Stimulated activated CD8-positive, alpha-beta memory T cell treated with anti-CD3 and anti-CD28 coated beads, Interleukin-2, amount 100 ng/mL, for 1 hour (primary cell): ENCODE results near the gene PMIS2.

Experiments used
- DNase-seq, 2 donors: peaks; one replicate each; pipeline ENCODE4 v3.0.0-alpha.2; 2020; ENCODE audit warnings: low read depth in 2 of 2

The PMIS2 gene

DNA sequence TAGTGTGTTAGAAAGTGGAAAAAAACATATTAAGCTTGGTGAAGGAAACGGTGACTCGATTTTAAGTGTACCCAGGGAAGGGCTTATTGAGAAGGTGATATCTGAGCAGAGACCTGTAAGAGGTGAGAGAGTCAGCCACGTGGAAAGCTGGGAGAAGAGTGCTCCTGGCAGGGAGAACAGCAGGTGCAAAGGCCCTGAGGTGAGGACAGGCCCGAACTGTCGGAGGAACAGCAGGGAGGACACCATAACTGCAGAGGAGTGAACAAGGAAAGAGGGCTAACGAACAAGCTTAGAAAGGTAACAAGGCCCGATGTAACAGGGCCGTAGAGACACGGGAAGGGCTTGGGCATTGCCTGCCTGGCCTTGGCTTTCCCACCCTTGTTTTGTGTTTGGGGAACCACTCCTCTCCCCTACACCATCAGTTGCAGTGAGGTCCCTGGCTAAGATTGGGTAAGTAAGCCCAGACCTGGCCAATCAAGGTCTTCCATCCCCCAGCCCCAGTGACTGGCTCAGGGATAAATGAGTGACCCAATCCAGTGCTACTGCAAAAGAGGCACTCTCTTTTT, 29.9 kb upstream of the PMIS2 start:
- no peak for DNase-seq

- no peak for DNase-seq
Observed at GRCh38 chr19:35556846-35557538, 29.0 kb upstream of the PMIS2 start.

- DNase-seq, result peak in 1 of 2 donors; percentile 26
Observed at GRCh38 chr19:35557539-35558399, 28.2 kb upstream of the PMIS2 start.

- no peak for DNase-seq
Observed at GRCh38 chr19:35558400-35559280, 27.3 kb upstream of the PMIS2 start.

DNA sequence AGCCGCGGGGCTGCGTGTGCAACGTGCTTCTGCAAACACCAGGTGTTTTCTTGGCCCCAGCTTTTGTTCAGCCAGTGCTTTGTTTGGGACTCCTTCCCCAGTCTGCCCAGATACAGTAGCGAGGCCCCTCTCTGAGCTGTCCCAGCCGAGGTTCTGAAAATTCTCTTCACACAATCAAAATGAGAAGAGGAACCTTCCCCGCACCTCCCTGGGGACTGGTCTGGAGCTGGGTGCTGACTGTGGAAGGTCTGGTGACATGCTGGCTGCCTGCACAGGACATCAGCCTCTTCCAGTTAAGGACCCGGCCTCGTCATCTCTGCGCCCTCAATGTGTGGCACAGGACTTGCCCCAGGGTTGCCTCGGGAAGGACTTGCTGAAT, 26.7 kb upstream of the PMIS2 start:
- no peak for DNase-seq

DNA sequence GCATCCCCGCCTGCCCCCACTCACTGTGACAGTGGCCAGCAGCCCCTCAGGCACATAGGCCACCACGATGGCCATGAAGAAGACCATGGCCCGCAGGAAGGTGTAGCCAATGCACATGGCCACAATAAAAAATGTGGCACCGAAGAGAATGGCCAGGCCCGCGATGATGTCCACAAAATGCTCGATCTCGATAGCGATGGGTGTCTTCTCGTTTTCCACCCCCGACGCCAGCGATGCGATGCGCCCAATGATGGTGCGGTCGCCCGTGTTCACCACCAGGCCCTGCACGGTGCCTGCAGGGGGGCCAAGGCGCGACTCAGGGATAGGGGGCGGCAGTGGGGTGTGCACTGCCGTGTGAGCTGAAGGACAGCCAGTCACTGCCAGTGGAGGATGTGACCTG, 26.2 kb upstream of the PMIS2 start:
- no peak for DNase-seq

DNA sequence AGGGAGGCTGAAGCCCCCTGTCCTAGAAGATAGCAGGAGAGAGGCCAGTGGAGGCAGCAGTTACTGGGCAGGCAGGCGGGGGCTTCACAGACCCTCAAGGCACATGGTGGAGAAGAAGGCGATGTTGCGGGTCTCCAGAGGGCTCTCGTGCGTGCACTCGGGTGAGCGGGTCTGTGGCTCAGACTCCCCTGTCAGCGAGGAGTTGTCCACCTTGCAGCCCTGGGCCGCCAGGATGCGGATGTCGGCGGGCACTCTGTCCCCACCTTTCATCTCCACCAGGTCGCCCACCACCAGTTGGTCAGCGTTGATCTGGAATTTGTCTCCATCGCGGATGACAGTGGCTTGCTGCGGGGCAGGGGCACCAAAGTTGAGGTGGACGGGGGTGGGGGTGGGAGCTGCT, 25.7 kb upstream of the PMIS2 start:
- DNase-seq, result no peak

GRCh38 chr19:35560677-35561076, 25.3 kb upstream of the PMIS2 start:
- DNase-seq, result no peak

DNA sequence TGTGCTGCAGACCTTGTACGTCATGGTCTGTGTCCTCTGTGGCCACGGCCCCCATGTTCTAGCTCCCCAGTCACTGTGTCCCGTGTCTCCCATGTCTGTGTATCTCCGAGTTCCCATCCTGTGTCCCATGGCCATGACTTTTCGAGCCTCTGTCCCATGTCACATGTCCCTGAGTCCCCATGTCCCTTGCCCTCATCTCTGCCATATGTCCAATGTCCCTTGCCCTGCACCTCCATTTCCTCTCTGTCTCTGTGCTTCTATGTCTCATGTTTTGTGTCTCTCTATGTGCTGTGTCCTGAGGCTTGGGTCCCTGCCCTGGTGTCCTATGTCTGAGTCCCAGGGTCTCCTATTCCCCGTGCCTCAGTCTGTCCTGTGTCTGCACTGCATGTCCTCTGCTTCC, 24.5 kb upstream of the PMIS2 start:
- no peak for DNase-seq

- no peak for DNase-seq
Observed at GRCh38 chr19:35562336-35562735, 23.6 kb upstream of the PMIS2 start.

DNA sequence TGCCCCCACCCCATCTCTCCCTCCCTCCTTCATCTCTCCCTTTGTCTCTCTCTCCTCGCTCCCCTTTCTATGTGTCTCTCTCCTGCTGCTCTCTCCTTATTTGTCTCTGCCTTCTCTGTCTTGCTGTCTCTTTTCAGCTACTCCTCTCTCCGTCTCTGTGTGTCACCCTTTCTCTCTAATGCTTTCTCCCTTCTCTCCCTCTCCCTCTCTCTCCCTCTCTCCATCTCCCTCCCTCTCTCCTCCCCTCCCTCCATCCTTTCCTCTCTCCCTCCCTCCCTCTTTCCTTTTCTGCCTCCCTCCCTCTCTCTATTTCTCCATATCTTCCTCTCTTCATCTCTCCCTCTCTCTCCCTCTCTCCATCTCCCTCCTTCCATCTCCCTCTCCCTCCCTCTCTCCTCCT, 23.2 kb upstream of the PMIS2 start:
- no peak for DNase-seq

DNA sequence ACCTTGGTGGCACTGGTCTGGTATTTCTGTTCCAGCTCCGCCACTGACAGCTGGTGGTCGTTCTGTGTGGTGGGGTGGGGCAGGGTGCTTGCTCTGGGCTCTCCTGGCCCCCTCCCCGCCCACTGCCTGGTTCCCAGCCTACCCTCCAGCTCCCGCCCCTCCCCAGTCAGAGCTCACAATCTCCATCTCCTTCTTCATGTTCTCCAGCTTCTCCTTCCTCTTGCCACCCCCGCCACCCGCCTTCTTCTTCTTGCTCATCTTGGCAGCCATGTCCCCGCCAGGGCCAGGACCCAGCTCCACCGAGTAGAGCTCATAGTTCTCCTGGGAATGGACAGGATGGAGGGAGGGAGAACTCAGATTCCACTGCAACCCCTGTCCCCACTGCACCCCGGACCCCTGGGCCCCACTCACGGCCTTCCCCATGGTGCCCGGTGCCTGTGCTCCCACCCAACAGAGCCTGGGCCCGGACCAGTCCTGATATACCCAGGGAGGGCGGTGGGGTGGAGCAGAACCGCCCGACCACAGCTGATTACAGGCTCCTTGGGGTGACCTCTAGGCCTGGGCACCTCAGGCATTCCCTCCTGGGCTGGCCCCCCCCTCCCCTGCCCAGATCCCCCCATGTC, 22.7 kb upstream of the PMIS2 start, which contains the start of gene ATP4A:
ATP4A (minus strand) TSS at position 452 of the 623 bp plus-strand sequence; CDS start at position 423, 29 bp downstream.
- DNase-seq, result no peak

GRCh38 chr19:35565016-35565856, 20.7 kb upstream of the PMIS2 start:
- DNase-seq, result no peak

DNA sequence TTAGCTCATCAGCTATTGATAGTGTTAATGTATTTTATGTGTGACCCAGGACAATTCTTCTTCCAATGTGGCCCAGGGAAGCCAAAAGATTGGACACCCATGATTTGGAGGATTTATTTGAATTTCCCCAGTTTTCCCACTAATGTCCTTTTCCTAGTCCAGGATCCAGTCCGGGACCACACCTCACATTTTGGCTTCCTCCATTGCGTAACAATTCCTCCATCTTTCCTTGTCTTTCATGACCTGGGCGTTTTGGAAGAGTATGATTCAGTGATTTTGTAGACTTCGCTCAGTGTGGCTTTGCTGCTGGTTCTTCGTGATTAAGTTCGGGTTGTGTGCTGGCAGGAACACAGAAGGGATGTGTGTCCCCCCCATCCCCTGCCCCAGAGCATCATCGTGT, 19.2 kb upstream of the PMIS2 start:
- no peak for DNase-seq

DNA sequence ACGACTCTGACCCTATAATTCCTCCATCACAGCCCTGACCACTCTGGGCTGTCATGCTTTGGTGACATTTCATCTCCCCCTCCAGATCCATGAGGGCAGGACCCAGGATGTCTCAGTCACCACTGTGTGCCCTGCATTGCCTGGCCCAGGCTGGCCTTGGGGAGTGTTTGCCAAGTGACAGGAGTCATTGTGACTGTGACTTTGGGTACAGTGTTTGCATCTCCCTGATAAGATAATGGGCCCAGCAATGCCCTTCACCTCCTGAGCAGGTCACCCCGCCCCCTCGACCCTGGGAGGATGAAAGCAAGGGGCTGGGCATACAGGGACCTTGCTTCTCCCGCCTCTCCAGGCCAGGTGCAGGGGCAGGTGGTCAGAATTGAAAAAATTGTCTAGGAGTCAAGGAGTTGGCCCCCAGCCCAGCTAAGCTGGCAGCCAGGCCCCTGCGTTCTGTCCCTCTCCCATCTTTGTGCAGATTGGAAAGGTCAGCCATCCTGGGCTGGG, 16.6 kb upstream of the PMIS2 start:
- DNase-seq, result no peak

DNA sequence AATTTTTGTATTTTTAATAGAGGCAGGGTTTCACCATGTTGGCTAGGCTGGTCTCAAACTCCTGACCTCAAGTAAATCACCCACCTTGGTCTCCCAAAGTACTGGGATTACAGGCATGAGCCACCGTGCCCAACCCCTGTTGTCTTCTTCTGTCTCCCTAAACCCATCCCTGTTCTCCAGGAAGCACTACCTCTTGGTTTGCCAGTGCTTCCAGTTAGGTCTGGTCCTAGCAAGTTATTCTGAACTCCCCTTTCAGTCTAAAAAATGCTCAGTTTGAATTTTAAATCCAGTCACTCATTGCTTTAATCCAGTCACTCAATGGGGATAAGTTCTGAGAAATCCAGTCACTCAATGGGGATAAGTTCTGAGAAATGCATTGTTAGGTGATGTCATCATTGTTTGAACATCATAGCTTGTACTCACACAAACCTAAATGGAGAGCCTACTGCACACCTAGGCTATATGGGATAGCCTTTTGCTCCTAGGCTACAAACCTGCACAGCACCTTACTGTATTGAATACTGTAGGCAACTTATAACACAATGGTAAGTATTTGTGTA, 14.5 kb upstream of the PMIS2 start:
- DNase-seq, result no peak

- no peak for DNase-seq
Observed at GRCh38 chr19:35577918-35578317, 8.1 kb upstream of the PMIS2 start.

GRCh38 chr19:35578707-35579106, 7.3 kb upstream of the PMIS2 start:
- DNase-seq, result no peak

- DNase-seq, result no peak
Observed at GRCh38 chr19:35582760-35583159, 3.2 kb upstream of the PMIS2 start.

- no peak for DNase-seq
Observed at GRCh38 chr19:35587321-35587720, 1.3 kb downstream of the PMIS2 start.
